ENCODE data around the gene CHIC2.
"Not testable (repeated sequence)": the region's sequence is repeated elsewhere in the genome, so short reads cannot be mapped to it uniquely, and the experiment has no call there.

CHIC2 gene

GRCh38 chr4:54056360-54056759 lies 8.0 kb downstream of the CHIC2 start:
- DNase-seq, result no peak

- DNase-seq, result no peak
Observed at GRCh38 chr4:54055494-54055893, 8.9 kb downstream of the CHIC2 start.

- no peak for DNase-seq
Observed at GRCh38 chr4:54054501-54054900, 9.9 kb downstream of the CHIC2 start.

GRCh38 chr4:54053322-54053721 lies 11.1 kb downstream of the CHIC2 start:
- DNase-seq, result not testable (repeated sequence)

- no peak for DNase-seq
Observed at GRCh38 chr4:54050214-54050904, 14.0 kb downstream of the CHIC2 start.

- DNase-seq, result not testable (repeated sequence)
Observed at GRCh38 chr4:54043630-54044029, 20.8 kb downstream of the CHIC2 start.

GRCh38 chr4:54041933-54042332 lies 22.5 kb downstream of the CHIC2 start:
- DNase-seq, result no peak

GRCh38 chr4:54041100-54041499 lies 23.3 kb downstream of the CHIC2 start:
- no peak for DNase-seq

GRCh38 chr4:54038056-54038455 lies 26.3 kb downstream of the CHIC2 start:
- DNase-seq, result no peak

GRCh38 chr4:54036184-54036583 lies 28.2 kb downstream of the CHIC2 start:
- DNase-seq, result no peak

GRCh38 chr4:54032558-54033135 lies 31.8 kb downstream of the CHIC2 start:
- no peak for DNase-seq

- DNase-seq, result no peak
Observed at GRCh38 chr4:54027311-54027710, 37.1 kb downstream of the CHIC2 start.

GRCh38 chr4:54025582-54025981 lies 38.8 kb downstream of the CHIC2 start:
- DNase-seq, result no peak

- not testable (repeated sequence) for DNase-seq
Observed at GRCh38 chr4:54023019-54023418, 41.4 kb downstream of the CHIC2 start.

GRCh38 chr4:54017974-54018373 lies 46.4 kb downstream of the CHIC2 start:
- DNase-seq, result no peak

- DNase-seq, result no peak
Observed at GRCh38 chr4:54017308-54017707, 47.1 kb downstream of the CHIC2 start.

GRCh38 chr4:54016504-54016903 lies 47.9 kb downstream of the CHIC2 start:
- no peak for DNase-seq

GRCh38 chr4:54015423-54016030 lies 48.9 kb downstream of the CHIC2 start:
- DNase-seq, result no peak

GRCh38 chr4:54014666-54015160 lies 49.7 kb downstream of the CHIC2 start:
- no peak for DNase-seq

- no peak for DNase-seq
Observed at GRCh38 chr4:54011201-54011600, 53.2 kb downstream of the CHIC2 start.

- no peak for DNase-seq
Observed at GRCh38 chr4:54006755-54007154, 57.6 kb downstream of the CHIC2 start.

GRCh38 chr4:54005475-54005874 lies 58.9 kb downstream of the CHIC2 start:
- DNase-seq, result no peak

GRCh38 chr4:54004463-54004862 lies 59.9 kb downstream of the CHIC2 start:
- no peak for DNase-seq

GRCh38 chr4:54001668-54002365 lies 62.6 kb downstream of the CHIC2 start:
- no peak for DNase-seq
